Measurements from ENCODE around the gene CCSER2. TPM values are rescaled to one million over a fixed set of nuclear protein-coding genes. Genes with fewer than 3 reads are reported as not detected.

Gene CCSER2
- polyA plus RNA-seq, 1 donor, result 31.4 TPM

DNA sequence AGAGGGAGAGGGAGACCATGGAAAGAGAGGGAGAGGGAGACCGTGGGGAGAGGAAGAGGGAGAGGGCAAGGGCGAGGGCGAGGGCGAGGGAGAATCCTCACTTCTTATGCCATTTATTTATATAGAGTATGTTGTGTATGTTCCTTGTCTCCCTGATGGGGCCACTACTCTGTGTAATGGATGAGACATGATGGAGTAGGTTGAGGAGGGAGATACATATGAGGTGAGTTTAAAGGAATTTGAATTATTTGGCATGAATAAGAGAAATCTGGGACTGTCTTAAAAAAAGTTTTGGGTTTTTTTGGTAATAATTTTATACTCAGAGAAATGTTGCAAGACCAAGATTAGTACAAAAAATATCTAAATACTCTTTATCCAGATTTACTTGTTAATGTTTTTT lies 20.1 kb downstream of the CCSER2 start:
- DNase-seq, result no peak

DNA sequence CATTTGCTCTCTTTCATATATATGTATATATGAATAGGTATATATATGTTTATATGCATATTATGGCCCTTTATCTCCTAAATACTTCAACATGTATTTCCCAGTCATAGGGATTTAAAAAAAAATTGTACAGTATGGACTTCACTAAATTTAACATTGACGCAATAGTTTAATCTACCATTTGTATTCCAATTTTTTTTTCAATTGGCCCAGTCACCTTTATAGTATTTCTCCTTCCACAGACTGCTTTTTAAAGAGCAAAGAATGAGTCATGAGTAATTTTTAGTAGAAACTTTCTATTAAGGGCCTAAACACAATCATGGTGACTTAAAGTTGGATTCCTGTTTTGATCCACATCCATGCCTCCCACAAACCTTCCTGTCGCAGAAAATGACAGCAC lies 20.5 kb downstream of the CCSER2 start:
- no peak for DNase-seq

DNA sequence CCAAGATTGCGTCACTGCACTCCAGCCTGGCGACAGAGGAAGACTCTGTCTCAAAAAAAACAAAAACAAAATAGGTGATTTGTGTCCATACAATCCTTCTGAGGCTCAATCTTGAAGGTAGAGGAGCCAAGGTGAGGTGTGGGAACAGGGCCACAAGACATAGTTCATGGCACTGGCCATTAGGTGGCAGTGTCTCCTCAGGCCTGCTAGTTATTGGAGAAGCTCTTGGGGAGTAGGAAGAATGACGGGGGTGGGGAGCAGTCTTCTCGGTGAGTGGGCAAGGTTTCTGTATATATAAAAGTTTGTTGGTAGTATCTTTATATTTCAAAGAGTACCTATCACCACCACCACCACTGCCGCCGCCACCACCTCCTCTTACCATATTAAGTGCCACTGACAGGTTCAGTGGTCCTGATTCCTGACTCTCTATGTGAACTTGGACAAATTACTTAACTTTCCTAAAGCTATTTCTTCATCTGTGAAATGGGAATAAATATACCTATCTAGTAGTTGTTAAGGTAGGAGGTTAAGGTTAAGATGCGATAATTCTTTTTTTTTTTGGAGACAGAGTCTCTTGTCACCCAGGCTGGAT lies 24.0 kb downstream of the CCSER2 start:
- peak; percentile 37 for DNase-seq

DNA sequence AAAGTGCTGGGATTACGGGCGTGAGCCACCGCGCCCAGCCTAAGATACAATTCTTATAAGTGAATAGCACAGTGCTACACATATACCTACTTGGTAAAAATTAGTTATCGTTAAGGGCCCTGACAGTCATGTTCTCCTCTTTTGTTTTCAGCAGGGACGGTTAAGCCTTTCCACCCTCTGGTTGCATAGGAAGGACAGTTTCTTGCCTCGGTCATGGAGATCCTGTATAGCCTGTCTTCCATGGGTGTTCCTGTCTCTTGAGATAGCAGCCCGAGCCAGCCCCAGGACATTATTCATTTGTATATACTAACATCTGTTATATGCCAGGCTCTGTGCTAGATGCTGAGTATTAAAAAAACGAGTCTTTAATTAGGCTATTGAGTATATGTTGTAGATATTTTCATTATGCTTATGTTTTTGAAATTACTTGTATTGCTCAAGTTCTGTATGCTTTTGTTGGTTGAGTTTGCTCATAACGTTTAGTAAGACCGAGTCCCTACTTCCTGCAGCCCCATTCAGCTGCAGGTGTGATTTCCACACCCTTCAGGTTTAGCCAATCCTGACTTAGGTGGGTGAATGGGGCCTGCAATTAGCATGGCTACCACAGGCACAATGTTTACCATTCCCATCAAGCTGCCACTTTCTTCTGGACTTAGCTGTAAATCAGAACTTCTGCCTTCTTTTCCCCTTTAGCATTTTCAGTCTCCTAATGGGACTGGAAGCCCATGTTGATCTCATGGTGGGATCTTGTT lies 24.8 kb downstream of the CCSER2 start:
- no peak for DNase-seq

DNA sequence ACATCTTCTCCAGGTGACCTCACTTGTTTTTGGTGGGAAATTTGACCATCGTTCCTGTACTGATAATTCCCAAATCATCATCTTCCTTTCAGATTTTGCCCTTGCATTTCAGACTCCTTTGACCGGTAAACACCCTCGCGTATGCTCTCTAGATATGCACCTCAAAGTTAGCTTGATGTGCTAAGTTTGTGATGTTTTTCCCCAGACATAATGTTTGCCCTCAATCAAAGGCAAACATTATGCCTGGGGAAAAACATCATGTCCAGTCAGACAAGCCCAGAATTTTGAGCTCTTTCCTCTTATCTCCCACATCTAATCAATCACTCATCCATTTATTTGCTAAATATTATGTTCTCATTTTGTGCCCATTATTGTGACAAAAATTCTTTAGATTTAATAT lies 26.2 kb downstream of the CCSER2 start:
- no peak for DNase-seq

DNA sequence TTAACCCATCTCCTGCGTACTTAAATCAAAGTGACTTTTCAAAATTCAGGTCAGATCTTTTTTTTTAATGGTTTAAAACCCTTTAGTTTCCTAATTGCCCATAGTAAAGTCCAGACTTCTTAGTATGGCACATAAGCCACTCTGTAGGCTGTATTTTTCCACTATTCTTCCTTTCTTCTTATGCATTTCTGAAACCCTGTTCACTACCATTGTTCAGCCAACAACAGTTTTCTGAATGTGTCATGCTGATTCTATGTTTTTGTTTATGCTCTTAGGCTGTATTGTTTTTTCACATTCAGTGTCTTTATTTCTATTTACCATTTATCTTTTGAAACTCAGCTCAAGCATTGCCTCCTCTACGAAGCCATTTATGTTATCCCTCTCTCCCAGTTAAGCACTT lies 26.7 kb downstream of the CCSER2 start:
- DNase-seq, result no peak

DNA sequence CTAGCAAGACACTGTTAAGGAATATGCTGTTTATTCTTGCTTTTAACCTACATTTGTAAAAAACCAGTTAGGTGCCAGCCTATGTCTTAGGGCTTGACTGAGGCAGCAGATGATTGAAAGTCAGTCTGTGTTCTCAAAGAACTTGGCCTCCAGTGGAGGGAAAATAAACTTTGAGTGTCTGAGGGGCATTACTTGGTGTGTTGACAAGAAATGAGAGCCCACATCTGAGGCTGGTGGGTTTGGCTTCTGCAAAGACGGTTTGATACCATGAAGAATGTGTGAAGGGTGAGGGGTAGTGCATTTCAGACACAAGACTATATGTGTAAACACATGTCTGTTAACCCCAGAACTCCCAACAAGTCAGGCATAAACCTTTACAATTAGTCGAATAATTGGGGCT lies 28.5 kb downstream of the CCSER2 start:
- DNase-seq, result no peak

DNA sequence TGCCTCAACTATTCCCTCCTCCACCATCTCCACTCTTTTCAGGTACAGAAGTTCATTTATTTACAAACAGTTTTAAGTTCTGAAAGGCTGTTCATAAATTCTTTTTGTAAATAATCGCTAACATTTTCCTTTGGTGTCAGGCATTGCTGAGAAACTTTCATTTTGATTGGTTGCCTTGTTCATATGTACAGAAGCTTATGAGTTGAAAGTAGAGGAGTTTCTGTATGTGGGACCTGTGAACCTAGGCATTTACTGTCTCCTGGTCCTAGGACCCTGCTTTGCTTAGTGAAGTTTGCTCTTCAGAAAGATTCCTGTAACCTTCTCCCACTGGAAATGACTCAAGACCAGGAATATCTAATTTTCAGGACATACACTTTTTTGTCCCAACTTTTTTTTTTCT lies 30.4 kb downstream of the CCSER2 start:
- DNase-seq, result no peak

DNA sequence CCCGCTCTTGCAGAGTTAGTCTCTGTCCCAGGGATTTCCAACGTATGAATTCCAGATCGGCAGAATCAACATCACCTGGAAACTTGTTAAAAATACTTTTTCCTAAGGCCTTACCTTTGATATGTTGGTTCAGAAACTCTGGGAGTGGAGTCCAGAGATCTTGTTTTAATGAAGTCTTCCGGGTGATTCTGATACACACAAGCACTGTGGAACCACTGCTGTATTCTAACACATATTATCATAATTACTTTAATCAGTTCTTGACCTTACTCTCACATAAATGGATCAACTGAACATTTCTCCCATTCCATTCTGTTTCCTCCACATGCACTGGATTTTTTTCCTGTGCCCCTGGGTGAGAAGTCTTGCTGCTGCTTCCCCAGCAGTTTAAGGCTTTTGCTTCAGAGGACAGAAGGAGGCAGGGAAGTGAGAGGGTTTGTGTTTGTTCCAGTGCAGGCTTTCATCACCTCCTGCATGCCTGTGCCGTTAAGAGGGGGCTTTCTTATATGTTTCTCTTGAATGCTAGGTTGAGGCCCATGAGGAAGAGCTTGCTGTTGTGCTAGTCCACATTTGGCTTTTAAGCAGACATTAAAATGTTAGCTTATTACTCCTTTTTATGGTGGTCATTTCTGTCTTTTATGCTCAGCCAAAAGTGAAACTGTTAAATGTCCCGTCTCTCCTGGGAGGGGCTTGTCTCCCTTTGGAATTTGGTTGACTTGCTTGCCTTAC lies 32.4 kb downstream of the CCSER2 start:
- no peak for DNase-seq

DNA sequence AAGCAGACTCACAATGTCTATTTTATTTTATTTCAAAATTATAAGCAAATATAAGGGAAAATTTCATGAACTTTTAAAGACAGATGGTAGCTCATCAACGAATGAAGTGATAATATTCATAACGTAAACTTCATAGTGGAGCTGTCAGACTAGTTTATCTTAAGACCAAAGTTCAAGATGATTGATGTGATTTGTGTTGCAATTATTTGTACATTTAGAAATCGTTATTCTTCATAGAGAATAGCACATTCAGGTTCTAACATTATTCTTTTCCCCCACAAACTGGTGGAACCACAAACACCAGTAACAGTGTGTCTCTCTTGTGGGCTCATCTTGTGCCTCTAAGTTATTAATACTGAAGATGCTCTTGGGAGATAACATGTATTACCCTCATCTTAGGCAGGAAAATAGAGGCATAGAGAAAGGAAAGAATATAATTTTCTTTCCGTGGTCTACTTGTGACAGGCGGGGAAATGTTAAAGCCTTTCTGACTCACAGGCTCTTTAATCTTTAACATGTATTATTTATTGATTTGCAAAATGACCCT lies 37.0 kb downstream of the CCSER2 start:
- DNase-seq, result no peak

DNA sequence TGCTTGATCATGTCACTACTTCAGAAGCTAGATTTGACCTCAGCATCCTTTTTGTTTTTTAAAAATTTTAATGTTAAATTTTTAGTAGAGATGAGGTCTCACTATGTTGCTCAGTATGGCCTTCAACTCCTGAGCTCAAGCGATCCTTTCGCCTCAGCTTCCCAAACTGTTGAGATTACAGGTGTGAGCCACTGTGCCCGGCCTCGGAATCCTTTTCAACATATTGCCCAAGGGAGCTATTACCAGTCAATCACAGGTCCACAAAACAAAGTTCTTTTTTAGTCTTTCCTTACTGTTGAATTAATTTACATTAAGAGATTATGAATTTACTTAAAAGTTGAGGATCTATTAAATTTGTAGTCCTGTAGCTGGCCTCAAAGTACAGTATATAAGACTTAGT lies 37.7 kb downstream of the CCSER2 start:
- no peak for DNase-seq

DNA sequence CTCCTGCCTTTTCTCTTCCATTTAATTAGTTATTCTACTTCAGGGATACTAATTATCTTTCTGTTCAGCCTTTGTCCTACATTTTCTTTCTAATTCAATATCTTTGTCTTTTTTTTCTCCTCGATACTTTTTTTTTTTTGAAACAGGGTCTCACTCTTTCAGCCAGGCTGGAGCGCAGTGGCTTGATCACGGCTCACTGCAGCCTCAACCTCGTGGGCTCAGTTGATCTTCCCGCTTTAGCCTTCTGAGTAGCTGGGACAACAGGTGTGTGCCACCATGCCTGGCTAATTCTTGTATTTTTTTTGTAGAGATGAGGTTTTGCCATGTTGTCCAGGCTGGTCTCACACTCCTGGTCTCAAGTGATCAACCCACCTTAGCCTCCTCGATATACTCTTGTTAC lies 38.9 kb downstream of the CCSER2 start:
- DNase-seq, result no peak

DNA sequence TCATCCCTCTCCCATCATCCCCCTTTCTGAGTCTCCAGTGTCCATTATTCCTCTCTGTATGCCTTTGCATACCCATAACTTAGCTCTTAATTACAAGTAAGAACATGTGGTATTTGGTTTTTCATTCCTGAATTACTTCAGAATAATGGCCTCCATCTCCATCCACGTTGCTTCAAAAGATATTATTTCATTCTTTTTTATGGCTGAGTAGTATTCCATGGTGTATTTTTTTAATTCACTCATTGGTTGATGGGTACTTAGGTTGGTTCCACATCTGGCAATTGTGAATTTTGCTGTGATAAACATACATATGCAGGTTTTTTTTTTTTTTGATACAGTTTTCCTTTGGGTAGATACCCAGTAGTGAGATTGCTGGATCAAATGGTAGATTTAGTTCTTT lies 40.4 kb downstream of the CCSER2 start:
- no peak for DNase-seq

DNA sequence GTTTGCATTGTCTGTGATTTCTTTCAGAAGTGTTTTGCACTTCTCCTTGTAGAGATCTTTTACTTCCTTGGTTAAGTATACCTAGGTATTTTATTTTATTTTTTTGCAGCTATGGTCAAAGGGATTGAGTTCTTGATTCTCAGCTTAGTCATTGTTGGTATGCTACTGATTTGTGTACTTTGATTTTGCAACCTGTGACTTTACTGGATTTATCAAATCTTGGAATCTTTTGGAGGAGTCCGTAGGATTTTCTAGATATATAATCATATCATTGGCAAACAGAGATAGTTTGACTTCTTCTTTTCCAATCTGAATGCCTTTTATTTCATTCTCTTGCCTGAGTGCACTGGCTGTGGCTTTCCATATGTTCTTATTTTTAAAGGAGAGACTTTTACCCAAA lies 41.9 kb downstream of the CCSER2 start:
- no peak for DNase-seq

DNA sequence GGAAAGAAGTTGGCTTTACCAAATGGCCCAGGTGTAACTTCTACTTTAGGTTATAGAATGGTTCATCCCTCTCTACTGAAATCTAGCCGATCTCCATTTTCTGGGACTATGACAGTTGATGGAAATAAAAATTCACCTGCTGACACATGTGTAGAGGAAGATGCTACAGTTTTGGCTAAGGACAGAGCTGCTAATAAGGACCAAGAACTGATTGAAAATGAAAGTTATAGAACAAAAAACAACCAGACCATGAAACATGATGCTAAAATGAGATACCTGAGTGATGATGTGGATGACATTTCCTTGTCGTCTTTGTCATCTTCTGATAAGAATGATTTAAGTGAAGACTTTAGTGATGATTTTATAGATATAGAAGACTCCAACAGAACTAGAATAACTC lies 43.6 kb downstream of the CCSER2 start:
- DNase-seq, result no peak

DNA sequence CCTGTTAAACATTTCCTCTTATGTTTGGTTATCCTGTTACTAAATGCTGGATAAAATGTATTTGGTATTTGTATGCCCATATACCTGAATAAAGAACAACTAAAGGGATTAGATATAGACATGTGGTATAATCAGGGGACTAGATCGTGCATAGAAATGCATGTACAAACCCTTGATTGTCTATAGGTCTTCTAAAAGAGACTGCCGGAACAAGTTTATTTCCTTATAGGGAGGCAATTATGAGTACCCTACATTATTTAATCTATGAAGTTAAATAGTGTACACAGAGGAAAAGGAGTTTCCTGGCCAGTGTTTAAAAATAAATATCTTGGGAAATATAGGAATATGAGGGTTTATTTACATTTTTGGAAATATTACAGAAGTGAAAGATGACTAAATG lies 44.6 kb downstream of the CCSER2 start:
- no peak for DNase-seq

DNA sequence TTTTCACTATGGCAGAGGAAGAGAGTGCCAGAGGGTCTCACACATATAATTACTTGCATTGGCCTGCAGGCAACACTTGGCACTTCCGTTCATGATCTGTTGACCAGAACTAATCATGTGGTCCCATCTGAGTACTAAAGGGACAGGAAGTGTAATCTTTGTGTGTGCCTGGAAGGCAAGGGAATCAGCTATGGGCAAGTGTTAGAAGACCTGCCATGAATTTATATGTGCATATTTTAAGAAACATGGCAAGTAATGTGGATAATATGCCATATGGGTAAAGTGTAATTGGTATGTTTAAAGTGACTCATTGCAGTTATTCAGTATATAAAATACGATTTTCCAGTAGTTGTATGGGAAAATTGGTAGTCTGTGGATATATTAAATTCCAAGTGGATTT lies 46.1 kb downstream of the CCSER2 start:
- no peak for DNase-seq

DNA sequence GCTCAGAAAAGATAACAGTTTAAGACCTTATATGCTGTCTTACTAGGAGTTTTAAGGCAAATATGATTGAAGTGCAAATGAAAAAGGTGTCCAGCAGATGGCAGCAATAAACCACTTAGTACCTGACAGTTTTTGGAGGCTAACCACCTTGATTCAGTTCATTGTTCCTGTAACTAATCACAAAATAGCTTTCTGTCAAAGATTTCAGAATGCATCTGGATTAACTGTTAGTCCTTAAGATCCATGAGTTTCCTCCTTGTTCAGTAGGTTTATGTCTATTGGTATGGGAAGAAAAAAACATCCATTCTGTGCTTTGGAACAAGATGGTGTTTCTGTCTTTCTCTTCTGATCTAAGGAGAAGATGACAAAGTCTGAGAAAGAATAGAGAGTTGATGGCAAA lies 46.6 kb downstream of the CCSER2 start:
- peak; percentile 59 for DNase-seq

DNA sequence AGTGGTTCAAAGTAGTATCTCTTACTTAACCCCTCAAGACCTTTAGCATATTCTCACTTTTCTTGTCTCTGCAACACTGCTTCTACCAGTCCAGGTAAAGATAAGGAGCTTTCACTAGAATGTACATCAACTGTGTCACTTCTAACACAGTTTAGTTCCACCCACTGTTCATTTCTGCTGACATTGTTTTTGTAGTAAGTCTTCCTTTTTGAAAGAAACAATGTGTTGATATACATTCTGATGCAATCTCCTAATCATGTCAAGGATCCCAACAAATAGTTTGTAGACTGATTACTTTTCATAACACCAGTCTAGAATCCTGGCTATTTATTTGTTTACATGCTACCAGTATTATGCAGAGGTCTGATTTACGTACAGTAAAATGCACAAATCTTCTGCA lies 47.5 kb downstream of the CCSER2 start:
- no peak for DNase-seq

DNA sequence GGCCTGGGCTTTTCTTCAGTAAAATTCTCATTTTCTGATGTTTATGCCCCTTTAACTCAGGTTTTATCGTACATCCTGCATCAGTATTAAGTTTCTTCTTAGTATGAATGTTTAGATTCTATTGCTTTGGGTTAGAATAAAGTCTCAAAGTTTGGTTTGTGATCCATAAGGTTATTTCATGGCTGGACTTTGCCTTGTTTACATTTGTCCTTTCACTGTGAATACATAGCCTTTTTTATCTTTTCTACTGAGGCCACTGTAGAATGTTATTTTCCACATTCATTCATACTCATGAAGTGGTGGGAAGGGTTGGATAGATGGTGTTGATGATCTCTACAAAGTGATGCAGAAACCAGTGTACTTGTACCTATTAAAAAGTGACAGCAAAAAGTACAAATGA lies 59.8 kb downstream of the CCSER2 start:
- no peak for DNase-seq

DNA sequence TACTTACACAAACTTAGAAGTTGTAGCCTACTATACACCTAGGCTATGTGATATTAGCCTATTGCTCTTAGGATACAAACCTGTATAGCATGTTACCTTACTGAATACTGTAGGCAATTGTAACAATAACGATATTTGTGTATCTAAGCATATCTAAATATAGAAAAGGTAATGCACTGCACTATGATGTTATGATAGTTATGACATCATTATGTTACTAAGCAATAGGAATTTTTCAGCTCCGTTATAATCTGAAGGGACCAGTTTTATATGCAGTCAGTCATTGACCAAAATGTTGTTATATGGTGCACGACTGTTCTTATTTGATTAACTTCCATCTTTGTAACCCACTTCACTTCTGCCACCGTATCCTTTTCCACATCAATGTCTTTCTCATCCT lies 62.0 kb downstream of the CCSER2 start:
- no peak for DNase-seq

DNA sequence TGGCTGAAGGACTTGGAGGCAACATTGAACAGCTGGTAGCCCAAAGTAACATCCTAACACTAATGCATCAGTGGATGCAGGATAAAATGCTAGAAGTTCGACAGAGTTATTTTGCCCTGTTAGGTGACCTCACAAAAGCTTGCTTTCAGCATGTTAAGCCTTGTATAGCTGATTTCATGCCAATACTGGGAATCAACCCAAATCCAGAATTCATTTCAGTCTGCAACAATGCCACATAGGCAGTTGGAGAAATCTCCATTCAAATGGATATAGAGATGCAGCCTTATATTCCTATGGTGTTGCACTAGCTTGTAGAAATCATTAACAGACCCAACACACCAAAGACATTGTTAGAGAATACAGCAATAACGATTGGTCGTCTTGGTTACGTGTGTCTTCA lies 62.9 kb downstream of the CCSER2 start:
- DNase-seq, result no peak

DNA sequence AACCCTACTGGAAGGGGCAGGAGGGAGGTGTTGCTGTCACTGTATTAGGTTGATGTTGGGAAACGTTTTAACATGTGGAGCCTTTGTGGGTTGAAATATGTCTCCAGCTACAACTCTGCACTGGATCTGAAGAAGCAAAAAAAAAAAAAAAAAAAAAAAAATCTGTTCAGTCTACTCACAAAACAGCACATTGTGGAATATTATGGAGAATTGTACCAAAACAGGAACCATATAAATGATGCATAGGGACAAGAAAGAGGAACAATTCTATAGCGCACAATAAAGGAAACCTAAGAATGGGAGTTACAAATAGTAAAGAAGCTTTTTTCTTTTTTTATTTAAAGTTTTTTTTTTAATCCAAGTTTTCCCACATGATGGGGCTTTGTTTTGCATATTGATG lies 63.8 kb downstream of the CCSER2 start:
- no peak for DNase-seq
